Stimulated activated CD8-positive, alpha-beta memory T cell treated with anti-CD3 and anti-CD28 coated beads, Interleukin-15, amount 100 ng/mL, for 24 hours (primary cell): Measurements from ENCODE around the gene DOCK3.

Source experiments
- DNase-seq: peaks from one replicate; pipeline ENCODE4 v3.0.0-alpha.2; 2020; ENCODE audit warnings: low read depth

DOCK3 gene, protein sequence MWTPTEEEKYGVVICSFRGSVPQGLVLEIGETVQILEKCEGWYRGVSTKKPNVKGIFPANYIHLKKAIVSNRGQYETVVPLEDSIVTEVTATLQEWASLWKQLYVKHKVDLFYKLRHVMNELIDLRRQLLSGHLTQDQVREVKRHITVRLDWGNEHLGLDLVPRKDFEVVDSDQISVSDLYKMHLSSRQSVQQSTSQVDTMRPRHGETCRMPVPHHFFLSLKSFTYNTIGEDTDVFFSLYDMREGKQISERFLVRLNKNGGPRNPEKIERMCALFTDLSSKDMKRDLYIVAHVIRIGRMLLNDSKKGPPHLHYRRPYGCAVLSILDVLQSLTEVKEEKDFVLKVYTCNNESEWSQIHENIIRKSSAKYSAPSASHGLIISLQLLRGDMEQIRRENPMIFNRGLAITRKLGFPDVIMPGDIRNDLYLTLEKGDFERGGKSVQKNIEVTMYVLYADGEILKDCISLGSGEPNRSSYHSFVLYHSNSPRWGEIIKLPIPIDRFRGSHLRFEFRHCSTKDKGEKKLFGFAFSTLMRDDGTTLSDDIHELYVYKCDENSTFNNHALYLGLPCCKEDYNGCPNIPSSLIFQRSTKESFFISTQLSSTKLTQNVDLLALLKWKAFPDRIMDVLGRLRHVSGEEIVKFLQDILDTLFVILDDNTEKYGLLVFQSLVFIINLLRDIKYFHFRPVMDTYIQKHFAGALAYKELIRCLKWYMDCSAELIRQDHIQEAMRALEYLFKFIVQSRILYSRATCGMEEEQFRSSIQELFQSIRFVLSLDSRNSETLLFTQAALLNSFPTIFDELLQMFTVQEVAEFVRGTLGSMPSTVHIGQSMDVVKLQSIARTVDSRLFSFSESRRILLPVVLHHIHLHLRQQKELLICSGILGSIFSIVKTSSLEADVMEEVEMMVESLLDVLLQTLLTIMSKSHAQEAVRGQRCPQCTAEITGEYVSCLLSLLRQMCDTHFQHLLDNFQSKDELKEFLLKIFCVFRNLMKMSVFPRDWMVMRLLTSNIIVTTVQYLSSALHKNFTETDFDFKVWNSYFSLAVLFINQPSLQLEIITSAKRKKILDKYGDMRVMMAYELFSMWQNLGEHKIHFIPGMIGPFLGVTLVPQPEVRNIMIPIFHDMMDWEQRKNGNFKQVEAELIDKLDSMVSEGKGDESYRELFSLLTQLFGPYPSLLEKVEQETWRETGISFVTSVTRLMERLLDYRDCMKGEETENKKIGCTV (N-terminal part only)

DNA sequence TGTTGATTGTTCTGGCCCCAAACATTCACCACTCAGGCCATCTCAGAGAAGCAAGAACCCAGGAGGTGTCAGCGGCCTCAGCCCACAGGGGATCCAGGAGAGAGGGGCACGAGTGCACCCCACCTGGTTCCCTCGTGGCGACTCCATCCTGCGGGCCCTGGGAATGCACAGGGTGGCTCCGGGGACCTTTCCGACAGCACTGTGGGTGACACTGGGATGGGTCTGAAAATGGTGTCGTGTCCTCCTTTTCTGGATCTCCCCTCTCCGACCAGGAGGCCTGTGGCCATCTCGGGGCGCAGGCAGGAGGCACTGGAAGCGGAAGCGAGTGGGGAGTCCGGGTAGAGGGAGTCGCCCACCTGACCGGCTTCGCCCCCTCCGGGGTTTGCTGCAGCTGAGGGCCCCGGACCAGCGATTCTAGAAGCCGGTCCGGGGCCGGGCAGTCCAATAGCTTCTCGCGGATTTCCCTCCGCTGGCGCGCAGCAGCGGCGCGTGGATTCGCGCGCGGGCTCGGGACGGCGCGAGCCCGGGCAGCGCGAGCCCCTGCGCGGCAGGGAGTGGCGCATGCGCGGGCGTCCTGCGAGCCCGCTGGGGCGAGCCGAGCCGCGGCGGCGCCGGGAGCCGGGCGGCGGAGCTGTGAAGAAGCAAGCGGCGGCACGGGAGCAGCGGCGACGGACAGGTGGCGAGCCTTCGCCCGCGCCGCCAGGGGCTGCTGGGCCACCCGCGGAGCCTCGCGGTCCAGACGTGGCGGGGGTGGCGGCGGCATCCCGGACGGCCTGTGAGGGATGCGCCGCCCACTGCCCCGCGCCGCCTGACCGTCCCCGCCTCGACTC, at the start of gene DOCK3:
Gene DOCK3, plus strand, starts transcription at position 579 of the 830 bp plus-strand sequence. CDS start 337 bp downstream, outside the sequence.
- DNase-seq = peak; percentile 35

DNA sequence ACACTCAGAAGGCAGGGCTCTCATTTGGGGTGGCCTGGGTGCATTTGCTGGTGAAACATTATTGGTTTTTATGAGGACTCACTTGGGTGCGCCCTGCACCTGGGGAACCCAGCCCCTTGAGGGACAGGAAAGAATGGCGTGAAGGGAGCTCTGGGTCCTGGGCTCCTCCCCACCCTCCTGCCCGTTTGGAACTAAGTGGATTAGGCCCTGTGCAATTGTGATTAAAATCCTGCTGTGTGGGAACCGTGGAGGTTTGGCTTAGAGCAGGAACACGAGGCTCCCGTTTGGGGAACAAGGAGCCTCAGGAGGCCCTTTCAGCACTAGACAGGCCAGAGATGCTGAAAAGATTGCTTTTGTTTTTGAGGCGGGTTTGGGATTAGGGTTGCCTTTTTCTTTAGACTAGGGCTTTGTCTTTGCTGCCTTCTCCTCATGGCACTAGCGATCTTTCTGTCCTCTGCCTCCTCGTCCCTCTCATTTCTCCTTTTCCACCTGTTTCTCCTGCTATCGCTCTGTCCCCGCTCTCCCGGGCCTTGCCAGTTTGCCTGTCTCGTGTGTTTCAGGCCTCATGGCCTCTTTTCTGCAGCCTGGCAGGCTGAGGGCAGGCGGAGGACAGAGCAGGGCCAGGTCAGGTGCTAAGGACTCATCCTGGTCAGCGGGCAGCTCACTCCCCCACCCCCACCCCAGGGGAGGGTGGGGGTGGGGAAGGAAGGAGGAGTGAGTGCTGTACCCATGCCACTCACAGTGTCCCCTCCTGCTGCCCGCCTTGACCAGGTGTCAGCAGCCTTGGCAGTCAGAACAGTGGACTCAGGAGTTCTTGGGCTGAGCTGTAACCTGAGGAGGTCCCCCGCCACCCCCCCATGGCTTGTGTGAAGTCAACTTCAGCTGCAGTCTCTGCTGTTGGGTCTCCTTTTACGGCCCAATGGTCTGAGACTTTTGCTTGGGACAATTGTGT, 49.2 kb upstream of the DOCK3 start:
- no peak for DNase-seq

DNA sequence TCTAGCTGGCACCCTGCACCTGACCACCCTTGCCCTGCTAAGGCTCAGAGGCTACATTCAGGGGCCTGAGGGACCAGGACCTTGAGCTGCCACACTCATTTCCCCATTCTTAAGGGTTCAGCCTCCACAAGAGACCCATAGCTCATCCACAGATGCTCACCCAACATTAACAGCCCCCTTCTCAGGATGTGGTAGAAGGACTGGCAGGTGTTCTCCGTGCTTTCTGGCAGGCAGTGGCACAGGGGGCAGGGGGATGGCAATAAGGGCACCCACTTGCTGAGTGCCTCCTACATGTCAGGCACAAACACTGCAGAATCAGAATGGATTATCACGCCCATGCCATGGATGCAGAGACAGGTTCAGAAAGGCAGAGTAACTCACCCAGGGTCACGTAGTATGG, 48.3 kb upstream of the DOCK3 start:
- DNase-seq = no peak

DNA sequence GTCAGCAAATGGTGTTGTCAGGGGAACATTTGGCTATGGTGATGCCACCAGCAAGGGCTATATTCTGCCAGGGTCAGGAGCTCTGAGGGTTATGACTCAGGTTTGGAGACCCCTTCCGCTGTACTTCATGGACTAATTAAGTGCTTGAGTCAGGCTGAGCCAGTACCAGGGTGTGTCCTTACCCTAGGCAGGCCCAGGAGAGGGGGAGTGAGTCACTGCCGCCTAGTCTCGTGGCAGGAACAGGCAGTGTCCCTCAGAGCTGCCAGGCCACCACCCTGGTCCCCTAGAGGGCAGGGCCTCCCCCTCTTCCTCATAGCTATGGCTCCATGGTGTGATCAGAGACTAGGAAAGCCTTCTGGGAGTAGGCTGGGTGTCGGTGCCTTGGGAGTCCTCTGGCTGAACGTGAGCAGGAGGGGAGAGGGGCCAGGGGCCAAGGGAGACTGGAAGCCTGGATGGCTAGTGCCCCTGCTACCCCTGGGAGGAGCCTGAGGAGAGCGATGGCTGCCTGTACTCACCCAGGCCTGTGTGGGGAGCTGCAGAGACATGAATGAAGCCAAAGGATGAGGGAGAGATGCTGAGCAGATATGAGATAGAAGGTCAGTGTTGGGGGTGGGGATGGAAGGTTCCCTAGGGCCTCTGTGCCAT, 47.2 kb upstream of the DOCK3 start:
- no peak for DNase-seq

DNA sequence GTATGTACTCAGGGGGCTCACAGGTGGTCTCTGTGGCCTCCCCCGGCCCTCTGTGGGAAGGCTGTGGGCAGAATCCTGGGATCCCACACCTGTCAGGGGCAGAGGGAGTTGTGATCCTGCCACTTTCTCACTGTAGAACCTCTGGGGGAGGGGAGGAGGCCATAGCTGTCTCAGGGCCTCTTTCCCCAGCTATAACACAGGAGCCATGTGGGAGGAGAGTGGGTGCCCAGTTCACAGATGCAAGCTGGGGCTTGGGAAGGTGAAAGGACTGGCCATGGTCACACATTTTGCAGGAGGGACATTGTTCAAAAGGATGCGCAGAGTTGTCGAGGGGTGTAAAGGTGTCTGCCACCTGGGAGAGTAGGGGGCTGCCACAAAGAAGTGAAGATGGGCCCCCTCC, 46.1 kb upstream of the DOCK3 start:
- no peak for DNase-seq

DNA sequence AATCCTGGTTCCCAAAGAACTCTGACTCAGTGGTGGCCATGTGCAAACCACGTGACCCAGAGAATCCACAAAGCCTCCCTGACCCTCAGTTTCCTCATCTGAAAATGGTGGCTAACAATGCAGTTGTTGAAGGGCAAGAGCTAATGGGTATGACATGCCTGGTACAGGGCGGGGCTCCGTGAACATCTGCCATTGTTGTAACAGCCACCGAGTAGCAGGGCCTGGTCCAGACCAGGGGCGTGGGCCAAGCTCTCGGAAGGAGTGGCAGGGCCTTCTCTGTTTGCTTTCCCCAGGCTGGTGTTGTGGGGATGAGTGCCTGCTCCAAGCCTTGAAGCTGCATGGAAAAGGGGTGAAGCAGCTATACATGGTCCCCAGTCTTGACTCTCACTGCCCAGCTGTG, 44.3 kb upstream of the DOCK3 start:
- no peak for DNase-seq

DNA sequence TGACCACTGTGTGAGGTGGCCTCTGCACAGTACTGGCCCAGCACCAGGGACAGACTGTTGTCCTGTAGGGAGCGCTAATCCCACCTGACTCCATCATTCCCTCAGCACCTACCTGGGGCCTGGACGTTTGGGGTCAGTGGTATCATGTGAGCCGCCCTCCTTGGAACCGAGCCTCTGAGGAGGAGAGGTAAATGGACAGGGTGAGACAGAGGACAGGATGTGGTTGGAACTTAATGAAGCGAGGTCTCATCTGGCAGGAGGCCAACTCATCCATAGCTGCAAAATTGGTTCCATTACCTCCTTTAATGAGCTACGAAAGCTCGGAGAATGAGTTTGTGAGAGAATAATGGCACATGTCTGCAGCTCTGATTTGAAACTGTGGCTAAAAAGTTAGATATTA, 43.9 kb upstream of the DOCK3 start:
- no peak for DNase-seq

DNA sequence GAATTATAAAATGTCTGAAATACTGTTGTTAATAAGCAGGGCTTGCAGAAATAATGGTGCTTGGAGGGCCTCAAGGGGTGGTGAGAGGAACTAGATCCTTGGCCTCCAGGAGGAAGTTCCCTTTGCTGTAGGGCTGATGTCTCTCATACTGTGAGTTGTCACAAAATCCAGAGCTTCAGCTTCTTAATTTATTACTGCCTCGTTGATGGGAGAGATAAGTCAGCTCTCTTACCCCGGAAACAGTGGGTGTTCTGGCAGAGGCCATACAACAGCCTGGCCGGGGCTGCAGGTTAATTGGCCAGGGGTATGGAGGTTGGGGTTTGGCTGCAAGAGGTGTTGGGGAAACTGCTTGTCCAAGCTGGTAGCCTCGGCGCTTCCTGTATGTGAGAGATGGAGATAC, 42.3 kb upstream of the DOCK3 start:
- no peak for DNase-seq

DNA sequence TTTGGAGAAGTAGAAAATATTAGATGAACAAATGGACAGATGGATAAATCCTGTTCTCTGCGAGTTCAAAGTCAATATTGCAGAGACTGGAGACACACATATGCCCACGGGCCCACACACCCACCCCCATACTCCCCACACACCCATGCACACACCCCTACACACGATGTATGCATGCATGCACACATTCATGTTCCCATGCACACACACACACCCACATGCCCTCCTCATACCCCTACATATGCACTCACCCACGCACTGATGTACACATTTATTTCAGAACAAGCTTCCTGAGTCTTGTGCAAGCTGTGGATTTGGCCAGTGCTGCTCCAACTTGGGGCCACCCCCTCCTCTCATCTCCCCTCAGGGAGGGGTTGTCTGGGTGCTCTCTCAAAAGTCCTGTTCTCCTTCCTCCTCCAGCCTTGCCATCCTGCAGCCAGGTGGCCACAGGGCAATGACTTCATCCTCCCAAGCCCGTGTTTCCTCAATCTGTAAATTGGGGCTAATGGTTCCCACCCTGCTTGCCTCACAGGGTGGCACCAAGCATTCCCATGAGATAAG, 41.4 kb upstream of the DOCK3 start:
- no peak for DNase-seq

DNA sequence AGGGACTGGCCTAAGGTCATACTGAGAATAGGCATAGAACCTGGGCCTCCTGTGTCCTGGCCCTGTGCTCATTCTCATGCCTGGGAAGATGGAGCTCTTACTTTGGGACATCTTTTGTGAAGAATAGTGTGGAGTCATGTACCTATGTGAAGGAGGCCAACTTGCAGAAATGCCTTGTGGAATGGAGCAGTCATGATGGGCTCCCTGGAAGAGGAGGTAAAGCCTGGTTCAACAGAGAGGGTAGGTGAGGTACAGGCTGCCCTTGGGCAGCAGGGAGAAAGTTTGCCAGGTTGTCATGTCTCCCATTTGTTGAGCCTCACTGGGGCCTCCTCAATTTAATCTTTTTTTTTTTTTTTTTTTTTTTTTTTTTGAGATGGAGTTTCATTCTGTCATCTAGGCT, 39.7 kb upstream of the DOCK3 start:
- no peak for DNase-seq

DNA sequence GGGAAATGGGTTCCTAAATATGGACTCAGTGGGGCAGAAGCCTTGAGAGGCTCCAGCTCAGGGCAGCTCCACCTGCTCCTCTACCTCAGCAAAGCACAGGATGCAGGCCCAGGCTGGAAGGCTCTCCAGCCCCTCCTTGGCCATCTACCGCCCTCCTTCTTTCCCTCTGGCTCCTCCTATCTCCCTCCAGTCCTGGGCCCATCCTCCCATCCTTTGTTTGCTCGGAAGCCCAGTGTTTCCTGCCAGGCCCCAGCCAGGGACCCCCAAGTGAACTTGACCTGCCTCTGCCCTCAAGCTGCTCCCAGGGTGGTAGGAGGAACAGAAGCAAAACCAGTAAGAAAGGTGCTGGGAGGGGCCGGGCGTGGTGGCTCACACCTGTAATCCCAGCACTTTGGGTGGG, 37.7 kb upstream of the DOCK3 start:
- no peak for DNase-seq

DNA sequence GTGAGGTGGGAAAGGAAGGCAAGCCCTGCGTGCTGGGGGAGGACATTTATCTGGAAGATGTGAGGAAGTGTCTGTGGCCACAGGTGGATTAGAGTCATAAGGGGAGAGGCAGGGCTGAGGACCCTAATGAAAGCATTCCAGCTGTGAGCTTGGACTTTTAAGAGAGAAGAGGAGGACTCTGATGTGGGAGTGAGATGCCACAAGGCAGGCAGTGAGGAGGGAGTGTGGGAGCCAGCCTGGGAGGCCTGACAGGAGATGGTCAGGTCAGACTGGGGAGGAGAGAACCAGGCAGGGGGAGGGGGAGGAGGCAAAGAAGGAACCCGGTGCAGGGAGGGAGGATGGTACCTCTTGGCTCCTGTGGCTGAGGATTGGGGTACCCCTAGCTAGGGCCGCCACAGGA, 36.8 kb upstream of the DOCK3 start:
- no peak for DNase-seq

DNA sequence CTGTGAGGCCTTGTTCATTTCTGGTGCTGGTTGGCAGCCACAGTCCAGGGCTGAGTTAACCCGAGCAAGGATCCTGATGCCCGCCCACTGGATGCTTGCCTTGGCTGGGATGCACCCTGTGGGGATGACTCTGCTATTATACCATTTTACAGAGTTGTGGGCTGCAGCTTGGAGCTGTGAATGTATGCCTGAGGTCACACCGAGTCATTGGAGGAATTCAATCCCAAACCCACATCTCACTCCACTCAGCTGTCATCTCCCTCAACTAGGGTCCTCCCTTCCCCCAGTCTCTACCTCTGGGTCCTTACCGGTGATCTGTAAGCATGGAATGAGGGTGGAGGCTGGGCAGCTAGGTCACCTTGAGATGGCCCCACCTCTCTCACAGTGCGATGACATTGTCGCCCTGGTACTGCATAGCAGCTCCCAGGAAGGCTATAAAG, 35.7 kb upstream of the DOCK3 start:
- no peak for DNase-seq

DNA sequence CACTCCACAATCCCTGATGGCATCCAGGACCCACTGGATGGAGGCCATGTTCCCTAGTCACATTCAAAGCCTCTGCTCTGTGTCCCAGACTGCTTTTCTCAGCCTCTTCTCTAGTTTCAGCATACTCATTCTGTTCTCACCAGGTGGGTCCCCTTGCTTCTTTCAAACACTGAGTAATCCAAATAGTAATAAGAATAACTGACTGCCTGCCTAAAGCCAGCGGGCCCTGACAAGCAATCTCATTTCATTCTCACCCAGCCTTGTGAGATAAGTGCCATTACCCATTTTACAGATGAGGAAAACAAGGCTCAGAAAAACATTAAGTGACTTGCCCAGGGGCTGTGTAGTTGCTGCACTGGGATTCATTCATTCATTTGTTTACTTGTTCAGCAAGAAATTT, 32.3 kb upstream of the DOCK3 start:
- no peak for DNase-seq

DNA sequence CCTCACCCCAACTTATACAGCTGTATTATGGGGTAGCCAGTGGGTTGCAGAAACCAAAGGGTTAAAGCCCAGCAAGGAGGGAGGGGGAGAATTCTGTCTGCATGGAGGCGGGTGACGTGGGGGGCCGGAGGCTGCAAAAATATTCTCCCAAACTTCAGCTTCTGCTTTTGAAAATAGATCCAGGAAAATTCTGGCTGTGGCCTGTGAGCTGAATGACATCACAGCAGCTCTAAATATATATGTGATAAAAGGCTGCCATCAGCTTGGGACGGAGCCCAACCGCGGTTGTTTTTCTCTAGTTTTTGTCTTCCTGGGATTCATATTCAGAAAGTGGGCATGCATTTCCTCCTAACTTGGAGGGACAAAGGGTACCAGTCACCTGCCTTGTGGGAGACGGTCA, 30.2 kb upstream of the DOCK3 start:
- DNase-seq = no peak

DNA sequence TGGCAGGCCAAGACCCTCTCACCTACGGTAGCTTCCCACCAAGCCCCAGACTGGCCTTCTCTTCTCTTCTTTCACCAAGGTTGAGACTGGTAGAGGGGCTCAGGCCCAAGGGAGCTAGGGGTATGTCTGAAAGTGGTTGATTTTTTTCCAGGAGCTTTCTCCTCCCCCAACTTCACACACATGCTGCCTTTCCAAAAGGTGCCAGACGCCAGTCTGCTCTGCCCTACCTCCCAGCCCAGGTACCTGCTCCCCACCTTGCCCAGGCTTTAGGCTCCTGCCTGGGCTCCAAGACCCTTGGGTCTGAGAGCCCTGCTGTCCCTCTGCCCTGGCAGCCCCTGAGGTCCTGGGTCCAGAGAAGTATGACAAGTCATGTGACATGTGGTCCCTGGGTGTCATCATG, 29.3 kb upstream of the DOCK3 start:
- no peak for DNase-seq

DNA sequence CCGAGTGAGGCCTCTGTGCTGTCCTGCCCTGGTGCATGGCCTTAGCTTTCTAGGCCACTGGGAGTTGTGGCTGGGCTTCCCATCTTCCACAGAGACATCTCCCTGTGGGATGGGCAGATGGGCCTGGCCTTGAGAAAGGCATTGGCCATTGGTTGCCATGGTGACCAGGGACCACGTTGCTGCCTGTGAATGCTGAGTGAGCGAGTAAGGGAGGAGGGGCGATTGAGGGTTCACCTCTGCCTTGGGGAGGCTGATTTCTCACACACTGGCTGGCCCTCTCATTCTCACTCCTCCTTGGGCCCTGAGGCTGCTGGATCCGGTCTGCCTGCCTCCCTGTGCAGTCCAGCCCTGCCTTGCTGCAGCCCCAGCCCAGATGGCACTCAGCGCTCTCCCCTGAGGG, 26.4 kb upstream of the DOCK3 start:
- DNase-seq = no peak

DNA sequence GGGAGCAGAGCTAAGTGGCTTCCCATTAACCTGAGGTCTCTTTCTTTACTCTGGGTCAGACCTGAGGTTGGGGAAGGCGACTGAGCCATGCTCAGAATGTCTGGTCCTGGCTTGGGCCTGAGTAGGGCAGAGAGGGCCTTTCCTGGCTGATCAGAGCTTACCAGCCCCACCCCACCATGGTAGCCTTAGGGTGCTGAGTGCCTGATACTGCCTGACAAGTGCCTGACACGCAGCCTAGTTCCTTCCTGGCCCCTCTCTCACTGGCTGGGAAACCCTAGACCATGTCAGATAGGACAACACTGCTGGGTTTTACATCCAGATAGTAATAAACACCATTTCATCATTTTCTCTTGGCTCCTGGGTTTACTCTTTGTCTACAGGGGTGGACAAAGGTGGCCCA, 25.8 kb upstream of the DOCK3 start:
- no peak for DNase-seq

DNA sequence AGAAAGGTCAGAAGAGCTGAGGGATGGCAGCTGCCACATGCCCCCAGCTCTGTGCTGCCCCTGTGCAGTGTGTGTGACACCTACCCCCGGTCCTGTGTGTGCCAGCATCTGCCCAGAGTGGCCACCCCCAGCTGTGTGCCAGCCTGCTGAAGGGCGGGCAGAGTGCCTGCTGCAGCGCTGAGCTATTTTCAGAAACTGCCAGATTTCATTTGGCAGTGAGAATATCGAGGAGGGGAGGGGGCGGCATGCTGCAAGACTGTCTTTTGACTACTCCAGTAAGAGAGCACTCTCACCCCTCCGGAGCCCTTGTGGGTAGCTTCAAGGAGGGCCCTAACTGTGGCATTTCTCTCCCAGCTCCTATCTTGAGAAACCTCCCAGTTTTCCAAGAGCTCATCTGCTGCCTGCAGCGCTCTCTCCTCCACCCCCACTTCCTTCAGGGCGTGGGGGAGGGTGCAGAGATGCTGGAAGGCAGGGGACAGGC, 25.2 kb upstream of the DOCK3 start:
- DNase-seq = no peak
